Progenitor cell of endocrine pancreas (in vitro differentiated cells): ENCODE data around the gene CAPZA1. TPM values are rescaled to one million over a fixed set of nuclear protein-coding genes. Genes with fewer than 3 reads are reported as not detected.

ENCODE experiments used
- DNase-seq: peaks from one replicate; pipeline ENCODE4 v3.0.0; 2021; ENCODE audit warnings: low spot score; ENCODE audit not compliant: unreplicated experiment
- H3K27ac Mint-ChIP-seq: 2 replicates; pipeline ENCODE4 v1.8.0; 2021; ENCODE audit warnings: mild to moderate bottlenecking, moderate library complexity, mixed read lengths
- H3K27me3 Mint-ChIP-seq: 2 replicates; pipeline ENCODE4 v1.8.0; 2021; ENCODE audit warnings: mixed read lengths
- H3K36me3 Mint-ChIP-seq: 2 replicates; pipeline ENCODE4 v1.8.0; 2022; ENCODE audit warnings: mixed read lengths; ENCODE audit not compliant: insufficient read depth
- H3K4me1 Mint-ChIP-seq: 2 replicates; pipeline ENCODE4 v1.8.0; 2021; ENCODE audit warnings: low read depth, mixed read lengths
- H3K4me3 Mint-ChIP-seq: 2 replicates; pipeline ENCODE4 v1.8.0; 2021; ENCODE audit warnings: low read depth, mild to moderate bottlenecking, moderate library complexity, mixed read lengths
- H3K9me3 Mint-ChIP-seq: 2 replicates; pipeline ENCODE4 v1.8.0; 2021; ENCODE audit warnings: low read depth, mixed read lengths
- CTCF ChIP-seq: fragments of 200-600 bp; sonication (generic); IDR thresholded peaks from one replicate; pipeline ENCODE4 v1.5.0; 2021; ENCODE audit warnings: antibody characterized with exemption, mild to moderate bottlenecking; ENCODE audit not compliant: unreplicated experiment
- total RNA-seq: library from RNA; stranded (reverse); gene quantifications from 2 replicates; pipeline ENCODE4 v1.2.1, GENCODE V29; 2021

CAPZA1 gene
- total RNA-seq, 1 donor from 2014 or later: 129 TPM

- H3K27me3 Mint-ChIP-seq: peaks cover 73% of the 10 kb centered on the region
- H3K4me3 Mint-ChIP-seq: peak within 1 kb of the TSS; percentile 77
- TF ChIP-seq CTCF: no peak
- peaks cover 8% of the 10 kb centered on the region for H3K4me1 Mint-ChIP-seq
- peak; percentile 95 for DNase-seq
- no peaks in the 10 kb centered on the region for H3K36me3 Mint-ChIP-seq
- peak within 1 kb of the TSS; percentile 73 for H3K27ac Mint-ChIP-seq
- H3K9me3 Mint-ChIP-seq: no peaks in the 10 kb centered on the region
Measured at GRCh38 chr1:112715264-112716053, 95.8 kb downstream of the CAPZA1 start, which contains the start of gene PPM1J. TSS of gene PPM1J (minus strand) at chr1:112715332. CDS start at chr1:112715301, 31 bp downstream.

DNA sequence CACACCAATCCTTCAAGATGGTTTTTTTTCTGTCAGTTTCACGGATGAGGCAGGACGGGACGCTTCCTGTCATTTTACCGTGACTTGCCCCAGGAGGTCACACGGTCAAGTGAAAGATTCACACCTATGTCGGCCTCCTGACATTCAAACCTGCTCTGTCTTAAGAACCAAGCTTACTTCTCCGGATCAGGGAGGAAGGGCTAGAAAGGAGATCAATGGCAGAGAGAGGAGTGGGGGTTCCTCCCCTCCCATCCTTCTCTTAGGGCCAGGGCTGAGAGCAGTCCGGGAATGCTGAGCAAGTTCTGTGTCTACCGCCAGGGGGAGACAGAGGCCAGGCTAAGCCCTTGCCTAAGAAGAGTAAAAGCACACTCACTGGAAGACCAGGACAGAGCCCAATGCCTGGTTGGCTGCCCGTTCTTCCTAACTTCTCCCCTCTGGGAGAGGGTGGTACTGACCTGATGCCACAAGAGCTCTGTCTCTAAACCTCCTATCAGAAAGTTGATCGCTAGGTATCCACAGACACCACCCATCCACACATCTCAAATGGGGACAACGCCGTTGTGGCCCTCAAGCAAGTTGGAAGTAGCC lies 96.6 kb downstream of the CAPZA1 start:
- DNase-seq: peak; percentile 87
- Mint-ChIP-seq H3K27me3 (peaks cover 68% of the 10 kb centered on the region), H3K9me3 (no peaks in the 10 kb centered on the region), H3K4me1 (peaks cover 8% of the 10 kb centered on the region), H3K36me3 (no peaks in the 10 kb centered on the region), H3K27ac (peak overlapping the region; percentile 73), H3K4me3 (peak overlapping the region; percentile 77)
- TF ChIP-seq CTCF: peak; percentile 93

DNA sequence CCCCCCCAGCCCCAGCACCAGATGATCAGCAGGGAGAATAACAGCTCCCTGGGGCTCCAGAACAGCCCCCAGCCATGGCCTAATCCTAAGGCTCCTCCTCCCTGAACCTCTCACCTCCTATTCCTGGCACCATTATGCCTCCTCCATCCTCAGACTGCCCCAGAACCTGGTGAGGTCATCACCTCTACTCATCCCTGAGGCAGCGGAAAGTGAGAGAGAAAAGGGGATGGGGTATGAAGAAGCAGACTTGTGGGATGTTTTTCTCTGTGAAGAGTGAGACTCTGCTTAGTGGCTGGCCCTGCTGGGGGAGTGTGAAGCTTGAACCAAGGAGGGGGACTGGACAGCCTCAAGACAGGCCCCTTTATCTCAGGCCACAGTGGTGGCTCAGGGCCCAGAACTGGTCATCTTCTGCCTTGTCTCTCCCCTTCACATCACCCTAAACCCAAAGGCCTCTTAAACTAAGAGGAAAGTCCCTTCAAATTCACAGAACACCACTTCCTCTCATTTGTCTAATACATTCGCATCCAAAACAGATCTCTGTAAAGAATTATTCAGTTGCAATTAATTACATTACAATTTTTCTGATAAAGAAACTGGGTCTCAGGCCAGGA lies 97.7 kb downstream of the CAPZA1 start:
- no peak for DNase-seq
- H3K27ac Mint-ChIP-seq: no peak overlapping the region

DNA sequence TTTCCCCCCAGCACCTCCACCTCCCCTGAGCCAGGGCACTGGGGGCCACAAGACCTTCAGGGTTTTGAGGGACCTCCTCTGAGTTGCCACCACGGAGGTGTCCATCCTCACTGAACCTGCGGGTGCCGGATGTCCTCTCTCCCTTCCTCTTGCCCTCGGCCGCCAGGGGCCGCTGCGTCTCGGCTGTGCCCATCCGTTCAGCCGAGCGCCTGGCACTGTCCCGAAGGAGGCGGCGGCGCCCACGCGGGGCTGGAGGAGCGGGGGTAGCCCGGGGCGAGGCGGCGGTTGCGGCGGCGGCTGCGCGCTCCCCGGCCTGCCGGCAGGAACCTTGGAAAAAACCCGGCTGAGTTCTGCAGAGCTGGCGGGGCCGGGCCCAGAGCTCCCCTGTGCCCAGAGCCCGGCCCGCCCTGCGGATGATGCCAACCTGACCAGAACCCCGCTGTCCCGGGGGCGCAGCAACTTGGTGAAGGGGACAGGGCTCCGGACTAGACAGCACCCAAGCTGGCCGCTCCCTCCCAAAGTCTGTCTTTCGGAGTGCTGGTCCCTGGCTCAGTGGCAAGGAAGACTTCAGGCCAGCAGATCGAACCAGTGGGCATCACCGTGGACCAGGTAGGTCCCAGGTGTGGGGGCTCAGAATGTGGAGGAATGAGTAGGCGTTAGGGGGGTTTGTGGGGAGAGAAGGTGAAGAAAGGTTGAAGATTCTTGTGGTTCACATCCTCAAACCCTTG lies 99.2 kb downstream of the CAPZA1 start:
- H3K9me3 Mint-ChIP-seq: no peaks in the 10 kb centered on the region
- H3K36me3 Mint-ChIP-seq: no peaks in the 10 kb centered on the region
- H3K4me3 Mint-ChIP-seq: no peak overlapping the region
- DNase-seq: peak; percentile 80
- H3K27me3 Mint-ChIP-seq: peaks cover 58% of the 10 kb centered on the region
- peaks cover 14% of the 10 kb centered on the region for H3K4me1 Mint-ChIP-seq
- no peak overlapping the region for H3K27ac Mint-ChIP-seq
- TF ChIP-seq CTCF: peak; percentile 88

More for the DNA sequence above, 97.7 kb downstream of the CAPZA1 start:
- TF ChIP-seq CTCF: no peak
- H3K4me3 Mint-ChIP-seq: no peak overlapping the region
- no peaks in the 10 kb centered on the region for H3K36me3 Mint-ChIP-seq
- peaks cover 65% of the 10 kb centered on the region for H3K27me3 Mint-ChIP-seq
- H3K9me3 Mint-ChIP-seq: no peaks in the 10 kb centered on the region
- peaks cover 9% of the 10 kb centered on the region for H3K4me1 Mint-ChIP-seq

- no peak for TF ChIP-seq CTCF
Measured at GRCh38 chr1:112719706-112720105, 100.1 kb downstream of the CAPZA1 start.

More at GRCh38 chr1:112719706-112720105, 100.1 kb downstream of the CAPZA1 start:
- Mint-ChIP-seq H3K9me3 (no peaks in the 10 kb centered on the region), H3K27me3 (peaks cover 49% of the 10 kb centered on the region), H3K27ac (no peak overlapping the region), H3K4me1 (peaks cover 11% of the 10 kb centered on the region), H3K36me3 (no peaks in the 10 kb centered on the region), H3K4me3 (no peak overlapping the region)
- no peak for DNase-seq
